ENCODE measurements around the gene CTDSPL. TPM values are rescaled to one million over a fixed set of nuclear protein-coding genes. Genes with fewer than 3 reads are reported as not detected.

The CTDSPL gene
- total RNA-seq, 1 experiment from 2014 or later: 6.1 TPM

GRCh38 chr3:38022896-38023709 lies 161.4 kb downstream of the CTDSPL start:
- DNase-seq (no peak), ATAC-seq (no peak)
- Histone ChIP-seq H3K27ac (ENCODE audit: low read length) (no peak overlapping the region), H3K9me3 (ENCODE audit: low read length) (no peaks in the 10 kb centered on the region), H4K20me1 (ENCODE audit: low read length) (no peaks in the 10 kb centered on the region), H3K4me1 (ENCODE audit: insufficient read depth, low read length) (peaks cover 24% of the 10 kb centered on the region), H3K27me3 (ENCODE audit: low read length) (no peaks in the 10 kb centered on the region), H2AFZ (ENCODE audit: low read length) (no peak overlapping the region), H3K4me2 (ENCODE audit: low read length) (peak overlapping the region; percentile 87), H3F3A (ENCODE audit: low read length, unreplicated experiment) (no peaks in the 10 kb centered on the region), H3K36me3 (ENCODE audit: low read depth, low read length) (no peaks in the 10 kb centered on the region), H3K9ac (ENCODE audit: low read length) (no peak overlapping the region), H3K9me2 (replicated peaks; ENCODE audit: low read length) (no peaks in the 10 kb centered on the region), H3K4me3 (ENCODE audit: low read length) (peak overlapping the region; percentile 80), H3K79me2 (ENCODE audit: low read length) (no peaks in the 10 kb centered on the region)
- POLR2A ChIA-PET (ENCODE audit: unreplicated experiment): no interaction called here
- no TSS peak for BruUV-seq (replicated peaks)
- intact Hi-C loops (cut with micrococcal nuclease): no loop called here
- no peak for TF ChIP-seq EZH2phosphoT487 (IDR thresholded peaks at IDR 0.05; ENCODE audit: borderline replicate concordance, low read length)
- TF ChIP-seq EZH2 (IDR thresholded peaks at IDR 0.05; ENCODE audit: low read length, unreplicated experiment): no peak
- TF ChIP-seq, protein P1, sequence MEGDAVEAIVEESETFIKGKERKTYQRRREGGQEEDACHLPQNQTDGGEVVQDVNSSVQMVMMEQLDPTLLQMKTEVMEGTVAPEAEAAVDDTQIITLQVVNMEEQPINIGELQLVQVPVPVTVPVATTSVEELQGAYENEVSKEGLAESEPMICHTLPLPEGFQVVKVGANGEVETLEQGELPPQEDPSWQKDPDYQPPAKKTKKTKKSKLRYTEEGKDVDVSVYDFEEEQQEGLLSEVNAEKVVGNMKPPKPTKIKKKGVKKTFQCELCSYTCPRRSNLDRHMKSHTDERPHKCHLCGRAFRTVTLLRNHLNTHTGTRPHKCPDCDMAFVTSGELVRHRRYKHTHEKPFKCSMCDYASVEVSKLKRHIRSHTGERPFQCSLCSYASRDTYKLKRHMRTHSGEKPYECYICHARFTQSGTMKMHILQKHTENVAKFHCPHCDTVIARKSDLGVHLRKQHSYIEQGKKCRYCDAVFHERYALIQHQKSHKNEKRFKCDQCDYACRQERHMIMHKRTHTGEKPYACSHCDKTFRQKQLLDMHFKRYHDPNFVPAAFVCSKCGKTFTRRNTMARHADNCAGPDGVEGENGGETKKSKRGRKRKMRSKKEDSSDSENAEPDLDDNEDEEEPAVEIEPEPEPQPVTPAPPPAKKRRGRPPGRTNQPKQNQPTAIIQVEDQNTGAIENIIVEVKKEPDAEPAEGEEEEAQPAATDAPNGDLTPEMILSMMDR (conservative IDR thresholded peaks at IDR 0.05; ENCODE audit: low read depth, low read length): no peak
- CTCF ChIA-PET: interaction anchor here (1.0 kb wide), 1 partner anchor 18 kb away, joined by 3 read pairs; no protein-coding TSS in a partner anchor

- no peak overlapping the region for H2AFZ ChIP-seq (ENCODE audit: low read length)
- H3K4me2 ChIP-seq (ENCODE audit: low read length): no peak overlapping the region
- no peaks in the 10 kb centered on the region for H4K20me1 ChIP-seq (ENCODE audit: low read length)
- H3K4me1 ChIP-seq (ENCODE audit: insufficient read depth, low read length): peaks cover 44% of the 10 kb centered on the region
- H3K9me3 ChIP-seq (ENCODE audit: low read length): no peaks in the 10 kb centered on the region
- ChIA-PET CTCF (no interaction called here), POLR2A (ENCODE audit: unreplicated experiment) (no interaction called here)
- no peaks in the 10 kb centered on the region for H3K79me2 ChIP-seq (ENCODE audit: low read length)
- H3K36me3 ChIP-seq (ENCODE audit: low read depth, low read length): no peaks in the 10 kb centered on the region
- DNase-seq (no peak), ATAC-seq (no peak)
- no peaks in the 10 kb centered on the region for H3K27me3 ChIP-seq (ENCODE audit: low read length)
- intact Hi-C loops (cut with micrococcal nuclease): no loop called here
- H3K9ac ChIP-seq (ENCODE audit: low read length): no peak overlapping the region
- H3F3A ChIP-seq (ENCODE audit: low read length, unreplicated experiment): no peaks in the 10 kb centered on the region
- TF ChIP-seq EZH2phosphoT487 (IDR thresholded peaks at IDR 0.05; ENCODE audit: borderline replicate concordance, low read length): no peak
- H3K27ac ChIP-seq (ENCODE audit: low read length): no peak overlapping the region
- no peak overlapping the region for H3K4me3 ChIP-seq (ENCODE audit: low read length)
- H3K9me2 ChIP-seq (replicated peaks; ENCODE audit: low read length): no peaks in the 10 kb centered on the region
- BruUV-seq (replicated peaks): no TSS peak
Observed at GRCh38 chr3:38026856-38027255, 165.2 kb downstream of the CTDSPL start.

DNA sequence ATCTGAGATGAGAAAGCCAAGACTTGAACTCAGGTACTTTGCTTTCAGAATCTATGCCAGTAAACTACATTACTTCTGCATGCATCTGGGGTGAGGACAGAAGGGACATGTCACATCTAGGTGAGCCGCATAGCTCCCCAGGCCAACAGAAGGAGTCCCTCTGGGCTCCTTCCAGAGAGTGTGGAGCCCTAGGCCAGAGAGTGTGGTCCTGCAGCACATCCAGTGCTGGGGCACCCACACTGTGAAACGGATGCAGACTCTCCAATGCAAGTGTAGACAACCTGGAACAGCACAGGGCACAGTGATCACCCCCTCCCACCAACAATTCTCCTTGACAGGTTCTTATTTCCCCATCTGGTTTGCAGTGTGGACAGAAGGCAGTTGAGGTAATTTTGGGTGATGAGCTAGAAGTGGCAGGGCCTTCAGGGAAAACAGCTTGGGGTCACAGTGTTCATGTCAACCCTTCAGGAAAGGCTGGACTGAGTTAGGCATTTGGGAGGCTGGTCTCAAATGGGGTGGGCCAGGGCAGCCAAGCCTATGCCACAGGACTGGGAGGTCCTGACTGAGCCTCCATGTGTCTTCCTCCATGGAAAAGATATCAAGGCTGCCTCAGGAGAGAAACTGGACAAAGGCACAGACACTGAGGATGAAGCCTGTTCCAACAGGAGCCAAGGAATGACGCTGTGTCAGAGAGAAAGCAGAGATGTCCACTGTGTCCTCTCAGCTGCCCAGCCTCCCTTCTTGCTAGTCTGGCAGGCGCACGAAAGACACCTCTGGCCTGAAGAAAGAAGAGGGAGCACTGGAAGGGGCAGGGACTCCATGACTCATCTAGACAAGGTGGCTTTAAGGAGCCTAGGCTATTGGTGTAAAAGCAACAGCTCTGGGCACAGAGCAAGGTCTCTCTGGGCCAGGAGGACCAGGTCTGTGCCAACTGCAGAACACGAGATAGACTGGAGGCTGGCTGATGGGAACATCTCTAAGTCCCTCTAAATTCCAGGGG lies 166.1 kb downstream of the CTDSPL start:
- Histone ChIP-seq H3K4me2 (ENCODE audit: low read length) (no peak overlapping the region), H3K9me2 (replicated peaks; ENCODE audit: low read length) (no peaks in the 10 kb centered on the region), H3K27ac (ENCODE audit: low read length) (no peak overlapping the region), H3K4me1 (ENCODE audit: insufficient read depth, low read length) (peaks cover 50% of the 10 kb centered on the region), H3K79me2 (ENCODE audit: low read length) (no peaks in the 10 kb centered on the region), H3K4me3 (ENCODE audit: low read length) (no peak overlapping the region), H3F3A (ENCODE audit: low read length, unreplicated experiment) (no peaks in the 10 kb centered on the region), H3K27me3 (ENCODE audit: low read length) (no peaks in the 10 kb centered on the region), H3K9ac (ENCODE audit: low read length) (no peak overlapping the region), H4K20me1 (ENCODE audit: low read length) (no peaks in the 10 kb centered on the region), H2AFZ (ENCODE audit: low read length) (no peak overlapping the region), H3K36me3 (ENCODE audit: low read depth, low read length) (no peaks in the 10 kb centered on the region), H3K9me3 (ENCODE audit: low read length) (no peaks in the 10 kb centered on the region)
- intact Hi-C loops (cut with micrococcal nuclease): no loop called here
- ATAC-seq (no peak), DNase-seq (no peak)
- TF ChIP-seq, protein P1 (conservative IDR thresholded peaks at IDR 0.05; ENCODE audit: low read depth, low read length): no peak
- TF ChIP-seq EZH2 (IDR thresholded peaks at IDR 0.05; ENCODE audit: low read length, unreplicated experiment) (no peak), EZH2phosphoT487 (IDR thresholded peaks at IDR 0.05; ENCODE audit: borderline replicate concordance, low read length) (no peak)
- CTCF ChIA-PET: no interaction called here
- POLR2A ChIA-PET (ENCODE audit: unreplicated experiment): no interaction called here
- no TSS peak for BruUV-seq (replicated peaks)
